CD4-positive, alpha-beta T cell treated with Interleukin-4 for 4 hours (primary cell): ENCODE data around the gene EPN1.

Experiments used
- DNase-seq: peaks from one replicate; pipeline ENCODE4 v3.0.0-alpha.2; 2020

EPN1 gene

GRCh38 chr19:55674841-55675660 lies at the start of gene EPN1:
TSS of gene EPN1 (plus strand) at chr19:55675226. CDS start at chr19:55678628, 3,402 bp downstream.
- peak; percentile 96 for DNase-seq

- peak; percentile 84 for DNase-seq
These were observed 48.7 kb upstream of the EPN1 start for GRCh38 chr19:55626350-55626749.

- peak; percentile 90 for DNase-seq
These were observed 42.6 kb upstream of the EPN1 start for GRCh38 chr19:55632463-55632834.

GRCh38 chr19:55633861-55634260 lies 41.2 kb upstream of the EPN1 start:
- DNase-seq: no peak

- DNase-seq: peak; percentile 17
These were observed 39.7 kb upstream of the EPN1 start for GRCh38 chr19:55635334-55635717.

- DNase-seq: no peak
These were observed 39.1 kb upstream of the EPN1 start for GRCh38 chr19:55635856-55636440.

GRCh38 chr19:55636723-55637122 lies 38.3 kb upstream of the EPN1 start:
- DNase-seq: no peak

- DNase-seq: no peak
These were observed 37.5 kb upstream of the EPN1 start for GRCh38 chr19:55637534-55637933.

GRCh38 chr19:55638864-55639359 lies 36.1 kb upstream of the EPN1 start:
- DNase-seq: peak; percentile 67

GRCh38 chr19:55640043-55640576 lies 34.9 kb upstream of the EPN1 start:
- DNase-seq: peak; percentile 69

- DNase-seq: peak; percentile 40
These were observed 34.2 kb upstream of the EPN1 start, which contains the start of gene ZNF580 for GRCh38 chr19:55640577-55641425. TSS of gene ZNF580 (plus strand) at chr19:55641002. CDS start at chr19:55642509, 1,507 bp downstream.

- DNase-seq: peak; percentile 27
These were observed 33.4 kb upstream of the EPN1 start for GRCh38 chr19:55641426-55642152.

- peak; percentile 18 for DNase-seq
These were observed 32.6 kb upstream of the EPN1 start for GRCh38 chr19:55642153-55643002.

- DNase-seq: peak; percentile 81
These were observed 31.8 kb upstream of the EPN1 start, which contains the start of gene ZNF581 for GRCh38 chr19:55643003-55643886. TSS of gene ZNF581 (plus strand) at chr19:55643649. CDS start at chr19:55644572, 923 bp downstream.

GRCh38 chr19:55643887-55644176 lies 31.2 kb upstream of the EPN1 start:
- DNase-seq: no peak

GRCh38 chr19:55644191-55644833 lies 30.7 kb upstream of the EPN1 start:
- DNase-seq: no peak

- DNase-seq: no peak
These were observed 30.0 kb upstream of the EPN1 start for GRCh38 chr19:55644842-55645511.

- no peak for DNase-seq
These were observed 29.5 kb upstream of the EPN1 start for GRCh38 chr19:55645512-55645881.
